Measurements from ENCODE around the gene CALCB.

Gene CALCB

GRCh38 chr11:15106201-15106965 lies 33.0 kb downstream of the CALCB start:
- 76 to 81% methylated on average over 8 of the region's 8 CpGs for WGBS, 2 experiments
- Histone ChIP-seq H3K4me1 (ENCODE audit: control insufficient read depth, insufficient read depth, low read length) (no peaks in the 10 kb centered on the region), H3K27me3 (ENCODE audit: control insufficient read depth, insufficient read depth, low read length, poor library complexity, severe bottlenecking) (no peaks in the 10 kb centered on the region)

GRCh38 chr11:15107730-15108515 lies 34.5 kb downstream of the CALCB start:
- no peaks in the 10 kb centered on the region for H3K36me3 ChIP-seq (ENCODE audit: control insufficient read depth, insufficient read depth, low read length)
- no peak overlapping the region for H3K4me3 ChIP-seq (ENCODE audit: insufficient read depth, low read depth, low read length)
- no peaks in the 10 kb centered on the region for H3K4me1 ChIP-seq (ENCODE audit: control insufficient read depth, insufficient read depth, low read length)
- H3K27ac ChIP-seq (ENCODE audit: insufficient read depth, low read depth, low read length, poor library complexity, severe bottlenecking): no peak overlapping the region
- H3K27me3 ChIP-seq (ENCODE audit: control insufficient read depth, insufficient read depth, low read length, poor library complexity, severe bottlenecking): peaks cover 3% of the 10 kb centered on the region
- 89 to 92% methylated on average over 3 to 4 of the region's 4 CpGs for WGBS, 2 experiments
- H3K9me3 ChIP-seq (ENCODE audit: control insufficient read depth, low read length): no peaks in the 10 kb centered on the region

More at GRCh38 chr11:15106201-15106965, 33.0 kb downstream of the CALCB start:
- no peaks in the 10 kb centered on the region for H3K36me3 ChIP-seq (ENCODE audit: control insufficient read depth, insufficient read depth, low read length)
- H3K27ac ChIP-seq (ENCODE audit: insufficient read depth, low read depth, low read length, poor library complexity, severe bottlenecking): no peak overlapping the region
- no peak overlapping the region for H3K4me3 ChIP-seq (ENCODE audit: insufficient read depth, low read depth, low read length)
- no peaks in the 10 kb centered on the region for H3K9me3 ChIP-seq (ENCODE audit: control insufficient read depth, low read length)

- H3K27ac ChIP-seq (ENCODE audit: insufficient read depth, low read depth, low read length, poor library complexity, severe bottlenecking): no peak overlapping the region
- H3K4me1 ChIP-seq (ENCODE audit: control insufficient read depth, insufficient read depth, low read length): no peaks in the 10 kb centered on the region
- 81 to 90% methylated on average over 2 of the region's 2 CpGs for WGBS, 2 experiments
- H3K4me3 ChIP-seq (ENCODE audit: insufficient read depth, low read depth, low read length): no peak overlapping the region
- no peaks in the 10 kb centered on the region for H3K36me3 ChIP-seq (ENCODE audit: control insufficient read depth, insufficient read depth, low read length)
- H3K27me3 ChIP-seq (ENCODE audit: control insufficient read depth, insufficient read depth, low read length, poor library complexity, severe bottlenecking): peaks cover 10% of the 10 kb centered on the region
- H3K9me3 ChIP-seq (ENCODE audit: control insufficient read depth, low read length): no peaks in the 10 kb centered on the region
Measured at GRCh38 chr11:15108592-15109130, 35.3 kb downstream of the CALCB start.

GRCh38 chr11:15109602-15110001 lies 36.2 kb downstream of the CALCB start:
- no peaks in the 10 kb centered on the region for H3K36me3 ChIP-seq (ENCODE audit: control insufficient read depth, insufficient read depth, low read length)
- 96 to 97% methylated on average over 2 of the region's 2 CpGs for whole genome bisulfite sequencing, 2 experiments
- no peak overlapping the region for H3K27ac ChIP-seq (ENCODE audit: insufficient read depth, low read depth, low read length, poor library complexity, severe bottlenecking)
- H3K4me1 ChIP-seq (ENCODE audit: control insufficient read depth, insufficient read depth, low read length): no peaks in the 10 kb centered on the region
- H3K27me3 ChIP-seq (ENCODE audit: control insufficient read depth, insufficient read depth, low read length, poor library complexity, severe bottlenecking): peaks cover 19% of the 10 kb centered on the region
- no peaks in the 10 kb centered on the region for H3K9me3 ChIP-seq (ENCODE audit: control insufficient read depth, low read length)
- no peak overlapping the region for H3K4me3 ChIP-seq (ENCODE audit: insufficient read depth, low read depth, low read length)

GRCh38 chr11:15111215-15111614 lies 37.8 kb downstream of the CALCB start:
- 95 to 96% methylated on average over 3 of the region's 3 CpGs for WGBS, 2 experiments
- no peaks in the 10 kb centered on the region for H3K9me3 ChIP-seq (ENCODE audit: control insufficient read depth, low read length)

GRCh38 chr11:15112131-15112541 lies 38.7 kb downstream of the CALCB start:
- no peak overlapping the region for H3K4me3 ChIP-seq (ENCODE audit: insufficient read depth, low read depth, low read length)
- no peaks in the 10 kb centered on the region for H3K36me3 ChIP-seq (ENCODE audit: control insufficient read depth, insufficient read depth, low read length)
- no peaks in the 10 kb centered on the region for H3K9me3 ChIP-seq (ENCODE audit: control insufficient read depth, low read length)
- no peaks in the 10 kb centered on the region for H3K4me1 ChIP-seq (ENCODE audit: control insufficient read depth, insufficient read depth, low read length)
- WGBS, 2 experiments: 89% methylated on average over 8 of the region's 8 CpGs
- no peak overlapping the region for H3K27ac ChIP-seq (ENCODE audit: insufficient read depth, low read depth, low read length, poor library complexity, severe bottlenecking)
- peaks cover 37% of the 10 kb centered on the region for H3K27me3 ChIP-seq (ENCODE audit: control insufficient read depth, insufficient read depth, low read length, poor library complexity, severe bottlenecking)

More at GRCh38 chr11:15111215-15111614, 37.8 kb downstream of the CALCB start:
- peaks cover 34% of the 10 kb centered on the region for H3K27me3 ChIP-seq (ENCODE audit: control insufficient read depth, insufficient read depth, low read length, poor library complexity, severe bottlenecking)
- H3K4me1 ChIP-seq (ENCODE audit: control insufficient read depth, insufficient read depth, low read length): no peaks in the 10 kb centered on the region
- no peaks in the 10 kb centered on the region for H3K36me3 ChIP-seq (ENCODE audit: control insufficient read depth, insufficient read depth, low read length)
- H3K4me3 ChIP-seq (ENCODE audit: insufficient read depth, low read depth, low read length): no peak overlapping the region
- no peak overlapping the region for H3K27ac ChIP-seq (ENCODE audit: insufficient read depth, low read depth, low read length, poor library complexity, severe bottlenecking)

- H3K27me3 ChIP-seq (ENCODE audit: control insufficient read depth, insufficient read depth, low read length, poor library complexity, severe bottlenecking): peaks cover 37% of the 10 kb centered on the region
- WGBS, 2 experiments: 92 to 94% methylated on average over 5 of the region's 5 CpGs
Measured at GRCh38 chr11:15113381-15113780, 40.0 kb downstream of the CALCB start.

GRCh38 chr11:15114501-15115475 lies 41.4 kb downstream of the CALCB start, which contains the start of gene INSC:
TSS of gene INSC (plus strand) at chr11:15114923. CDS start at chr11:15149175, 34,252 bp downstream.
- Histone ChIP-seq H3K27me3 (ENCODE audit: control insufficient read depth, insufficient read depth, low read length, poor library complexity, severe bottlenecking) (peaks cover 37% of the 10 kb centered on the region), H3K4me1 (ENCODE audit: control insufficient read depth, insufficient read depth, low read length) (no peaks in the 10 kb centered on the region), H3K36me3 (ENCODE audit: control insufficient read depth, insufficient read depth, low read length) (no peaks in the 10 kb centered on the region), H3K27ac (ENCODE audit: insufficient read depth, low read depth, low read length, poor library complexity, severe bottlenecking) (no peak within 1 kb of the TSS), H3K4me3 (ENCODE audit: insufficient read depth, low read depth, low read length) (peak within 1 kb of the TSS; percentile 43), H3K9me3 (ENCODE audit: control insufficient read depth, low read length) (no peaks in the 10 kb centered on the region)
- 8% methylated on average over 50 of the region's 50 CpGs for WGBS, 2 experiments

More at GRCh38 chr11:15113381-15113780, 40.0 kb downstream of the CALCB start:
- H3K9me3 ChIP-seq (ENCODE audit: control insufficient read depth, low read length): no peaks in the 10 kb centered on the region
- no peak overlapping the region for H3K4me3 ChIP-seq (ENCODE audit: insufficient read depth, low read depth, low read length)
- H3K27ac ChIP-seq (ENCODE audit: insufficient read depth, low read depth, low read length, poor library complexity, severe bottlenecking): no peak overlapping the region
- no peaks in the 10 kb centered on the region for H3K4me1 ChIP-seq (ENCODE audit: control insufficient read depth, insufficient read depth, low read length)
- no peaks in the 10 kb centered on the region for H3K36me3 ChIP-seq (ENCODE audit: control insufficient read depth, insufficient read depth, low read length)

- peaks cover 37% of the 10 kb centered on the region for H3K27me3 ChIP-seq (ENCODE audit: control insufficient read depth, insufficient read depth, low read length, poor library complexity, severe bottlenecking)
- H3K27ac ChIP-seq (ENCODE audit: insufficient read depth, low read depth, low read length, poor library complexity, severe bottlenecking): no peak overlapping the region
- no peaks in the 10 kb centered on the region for H3K36me3 ChIP-seq (ENCODE audit: control insufficient read depth, insufficient read depth, low read length)
- 91 to 92% methylated on average over 5 of the region's 5 CpGs for WGBS, 2 experiments
- no peak overlapping the region for H3K4me3 ChIP-seq (ENCODE audit: insufficient read depth, low read depth, low read length)
- H3K9me3 ChIP-seq (ENCODE audit: control insufficient read depth, low read length): no peaks in the 10 kb centered on the region
- H3K4me1 ChIP-seq (ENCODE audit: control insufficient read depth, insufficient read depth, low read length): no peaks in the 10 kb centered on the region
Measured at GRCh38 chr11:15115686-15116085, 42.3 kb downstream of the CALCB start.

Measured in ectodermal cell (in vitro differentiated cells).